Peyer's patch (tissue), 4 donors: ENCODE data around the gene KCNG1.

ENCODE experiments used
- CTCF ChIP-seq, 6 experiments: fragments of 450-650 bp in 4 of 6; fragments of 200-600 bp in 2 of 6; sonication (generic) in 1 of 6; IDR thresholded peaks; one replicate each; pipeline ENCODE4 v1.5.1; 2017 to 2019; ENCODE audit warnings: antibody characterized with exemption in 6 of 6, mild to moderate bottlenecking in 3 of 6, moderate library complexity in 1 of 6
- POLR2A ChIP-seq, 2 donors: fragments of 450-650 bp; IDR thresholded peaks; one replicate each; pipeline ENCODE4 v1.5.1; 2017; ENCODE audit warnings: antibody characterized with exemption in 2 of 2, mild to moderate bottlenecking in 2 of 2, moderate library complexity in 2 of 2

GRCh38 chr20:51026269-51026668 lies 3.4 kb upstream of the KCNG1 start:
- no peak for TF ChIP-seq CTCF (IDR thresholded peaks at IDR 0.05)
- TF ChIP-seq POLR2A (IDR thresholded peaks at IDR 0.05), result no peak
